GM12878 (cell line): ENCODE results near the gene BCAS4. TPM values are rescaled to one million over a fixed set of nuclear protein-coding genes. Genes with fewer than 3 reads are reported as not detected.

Experiments used
- CREM ChIP-seq: IDR thresholded peaks from 2 replicates; pipeline ENCODE4 v1.6.1; 2014; ENCODE audit warnings: antibody characterized with exemption, low read depth
- CUX1 ChIP-seq: IDR thresholded peaks from 2 replicates; pipeline ENCODE4 v1.6.1; 2012; ENCODE audit warnings: improper control_type of control experiment, low read depth, low read length; ENCODE audit not compliant: insufficient replicate concordance
- HDAC6 ChIP-seq: fragments of 200-600 bp; sonication (generic); IDR thresholded peaks from one replicate; pipeline ENCODE4 v1.8.0; 2017; ENCODE audit warnings: antibody characterized with exemption; ENCODE audit not compliant: unreplicated experiment
- MTA2 ChIP-seq: fragments of 450-650 bp; IDR thresholded peaks from 2 replicates; pipeline ENCODE4 v1.6.1; 2016; ENCODE audit warnings: low read depth, mild to moderate bottlenecking, moderate library complexity
- MTA3 ChIP-seq: IDR thresholded peaks from 2 replicates; pipeline ENCODE4 v1.6.1; 2012; ENCODE audit warnings: low read length, inconsistent platforms, borderline replicate concordance
- NFIC ChIP-seq: IDR thresholded peaks from 2 replicates; pipeline ENCODE4 v1.6.1; 2012; ENCODE audit warnings: low read depth, mild to moderate bottlenecking, inconsistent platforms, low read length, moderate library complexity
- NFXL1 ChIP-seq: fragments of 450-650 bp; IDR thresholded peaks from 2 replicates; pipeline ENCODE4 v1.6.1; 2017; ENCODE audit warnings: antibody characterized with exemption, mild to moderate bottlenecking, borderline replicate concordance
- NFYA ChIP-seq: IDR thresholded peaks from 2 replicates; pipeline ENCODE4 v1.6.1; 2011; ENCODE audit warnings: low read depth, mild to moderate bottlenecking, low read length, improper control_type of control experiment, borderline replicate concordance
- RAD51 ChIP-seq: fragments of 450-650 bp; IDR thresholded peaks from 2 replicates; pipeline ENCODE4 v1.6.1; 2016; ENCODE audit warnings: moderate library complexity, mild to moderate bottlenecking, inconsistent platforms
- RUNX3 ChIP-seq: IDR thresholded peaks from 2 replicates; pipeline ENCODE4 v1.6.1; 2012; ENCODE audit warnings: low read length, inconsistent platforms
- SIN3A ChIP-seq: IDR thresholded peaks from 2 replicates; pipeline ENCODE4 v1.6.1; 2012; ENCODE audit warnings: low read depth, low read length, improper control_type of control experiment
- SMC3 ChIP-seq: IDR thresholded peaks from 2 replicates; pipeline ENCODE4 v1.6.1; 2011; ENCODE audit warnings: low read length, improper control_type of control experiment, borderline replicate concordance
- SUZ12 ChIP-seq: fragments of 200-600 bp; sonication (generic); IDR thresholded peaks from one replicate; pipeline ENCODE4 v1.6.1; 2018; ENCODE audit warnings: antibody characterized with exemption, mild to moderate bottlenecking; ENCODE audit not compliant: unreplicated experiment
- TCF3 ChIP-seq: IDR thresholded peaks from 2 replicates; pipeline ENCODE4 v1.6.1; 2012; ENCODE audit warnings: low read depth, mild to moderate bottlenecking, low read length, borderline replicate concordance; ENCODE audit not compliant: insufficient read depth
- ZZZ3 ChIP-seq: IDR thresholded peaks from 2 replicates; pipeline ENCODE4 v1.6.1; 2011; ENCODE audit warnings: low read depth; ENCODE audit not compliant: control insufficient read depth, insufficient read length
- polyA plus RNA-seq, 11 experiments: library from polyadenylated mRNA; depleted of rRNA in 4 of 11; unstranded in 6 of 11; stranded (reverse) in 5 of 11; fragments of >200 nt; fragmentation: Nextera tagmentation in 4 of 11; fragmentation: Illumina TruSeq in 1 of 11; extraction: Ambion mirVana in 4 of 11; extraction: Trizol in 1 of 11; gene quantifications; 1 replicate in 1 of 11; 2 replicates in 10 of 11; pipeline versions ENCODE4 v1.2.1 to v1.2.3, GENCODE V29; 2011 to 2016; ENCODE audit warnings: inconsistent platforms in 2 of 11, missing spikeins in 2 of 11, low read depth in 1 of 11
- total RNA-seq, 4 experiments: library from RNA; depleted of rRNA in 3 of 4; stranded (reverse); fragments of >200 nt in 3 of 4; fragmentation: Illumina TruSeq in 1 of 4; extraction: Trizol in 1 of 4; gene quantifications; 2 replicates each; pipeline versions ENCODE4 v1.2.1 to v1.2.3, GENCODE V29; 2013 to 2021
- TF ChIP-seq, protein P1 (sequence below): fragments of 450-650 bp; IDR thresholded peaks from 2 replicates; pipeline ENCODE4 v1.6.1; 2016; ENCODE audit warnings: mild to moderate bottlenecking
- TF ChIP-seq, protein P2 (sequence below), 3 experiments: IDR thresholded peaks in 2 of 3; conservative IDR thresholded peaks in 1 of 3; 2 replicates each; pipeline ENCODE4 v1.5.1; 2011; ENCODE audit warnings: low read depth in 3 of 3, low read length in 3 of 3, mild to moderate bottlenecking in 3 of 3, control low read depth in 2 of 3, moderate library complexity in 2 of 3, inconsistent platforms in 1 of 3, mixed read lengths in 1 of 3; ENCODE audit not compliant: control insufficient read depth in 2 of 3, insufficient read depth in 1 of 3; ENCODE audit errors: extremely low read depth in 1 of 3
- TF ChIP-seq, protein P3 (sequence below): IDR thresholded peaks from 2 replicates; pipeline ENCODE4 v1.6.1; 2011; ENCODE audit warnings: borderline replicate concordance, low read depth, mild to moderate bottlenecking, moderate library complexity, mixed read lengths, low read length; ENCODE audit not compliant: insufficient read depth; ENCODE audit errors: extremely low read length
- TF ChIP-seq, protein P4 (sequence below): fragments of 450-650 bp; IDR thresholded peaks from 2 replicates; pipeline ENCODE4 v1.6.1; 2017; ENCODE audit warnings: low read depth, mild to moderate bottlenecking, moderate library complexity

Gene BCAS4
- total and polyA plus RNA-seq, 10 of the 15 experiments (the other 5 are each of a cell fraction or from before 2014, with no cell fraction given), result 14.8 to 214 (median 65.3) TPM

DNA sequence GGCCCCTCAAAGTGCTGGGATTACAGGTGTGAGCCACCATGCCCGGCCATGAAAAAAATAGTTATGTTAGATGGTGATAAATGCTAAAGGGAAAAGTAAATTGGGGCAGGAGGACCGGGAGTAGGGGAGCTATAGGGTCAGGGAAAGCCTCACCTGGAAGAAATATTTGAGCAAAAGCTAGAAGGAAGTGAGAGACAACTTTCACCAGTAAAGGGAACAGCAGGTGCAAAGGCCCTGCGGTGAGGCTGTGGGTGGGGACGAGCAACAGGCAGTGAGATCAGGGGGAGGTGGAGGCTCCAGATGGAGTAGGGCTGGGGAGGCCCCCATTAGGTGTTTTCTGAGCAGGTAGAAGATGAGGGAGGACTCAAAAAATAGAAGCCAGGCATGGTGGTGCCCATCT is 16.0 kb downstream of the BCAS4 start (continued):
- TF ChIP-seq SUZ12, result no peak
- TF ChIP-seq, protein P1, sequence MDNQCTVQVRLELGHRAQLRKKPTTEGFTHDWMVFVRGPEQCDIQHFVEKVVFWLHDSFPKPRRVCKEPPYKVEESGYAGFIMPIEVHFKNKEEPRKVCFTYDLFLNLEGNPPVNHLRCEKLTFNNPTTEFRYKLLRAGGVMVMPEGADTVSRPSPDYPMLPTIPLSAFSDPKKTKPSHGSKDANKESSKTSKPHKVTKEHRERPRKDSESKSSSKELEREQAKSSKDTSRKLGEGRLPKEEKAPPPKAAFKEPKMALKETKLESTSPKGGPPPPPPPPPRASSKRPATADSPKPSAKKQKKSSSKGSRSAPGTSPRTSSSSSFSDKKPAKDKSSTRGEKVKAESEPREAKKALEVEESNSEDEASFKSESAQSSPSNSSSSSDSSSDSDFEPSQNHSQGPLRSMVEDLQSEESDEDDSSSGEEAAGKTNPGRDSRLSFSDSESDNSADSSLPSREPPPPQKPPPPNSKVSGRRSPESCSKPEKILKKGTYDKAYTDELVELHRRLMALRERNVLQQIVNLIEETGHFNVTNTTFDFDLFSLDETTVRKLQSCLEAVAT, result no peak
- TF ChIP-seq, protein P2, sequence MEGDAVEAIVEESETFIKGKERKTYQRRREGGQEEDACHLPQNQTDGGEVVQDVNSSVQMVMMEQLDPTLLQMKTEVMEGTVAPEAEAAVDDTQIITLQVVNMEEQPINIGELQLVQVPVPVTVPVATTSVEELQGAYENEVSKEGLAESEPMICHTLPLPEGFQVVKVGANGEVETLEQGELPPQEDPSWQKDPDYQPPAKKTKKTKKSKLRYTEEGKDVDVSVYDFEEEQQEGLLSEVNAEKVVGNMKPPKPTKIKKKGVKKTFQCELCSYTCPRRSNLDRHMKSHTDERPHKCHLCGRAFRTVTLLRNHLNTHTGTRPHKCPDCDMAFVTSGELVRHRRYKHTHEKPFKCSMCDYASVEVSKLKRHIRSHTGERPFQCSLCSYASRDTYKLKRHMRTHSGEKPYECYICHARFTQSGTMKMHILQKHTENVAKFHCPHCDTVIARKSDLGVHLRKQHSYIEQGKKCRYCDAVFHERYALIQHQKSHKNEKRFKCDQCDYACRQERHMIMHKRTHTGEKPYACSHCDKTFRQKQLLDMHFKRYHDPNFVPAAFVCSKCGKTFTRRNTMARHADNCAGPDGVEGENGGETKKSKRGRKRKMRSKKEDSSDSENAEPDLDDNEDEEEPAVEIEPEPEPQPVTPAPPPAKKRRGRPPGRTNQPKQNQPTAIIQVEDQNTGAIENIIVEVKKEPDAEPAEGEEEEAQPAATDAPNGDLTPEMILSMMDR (IDR thresholded peaks at IDR 0.05 in 2 of 3, conservative IDR thresholded peaks at IDR 0.05 in 1 of 3; ENCODE audit: control insufficient read depth in 2 of 3, extremely low read depth in 1 of 3, insufficient read depth in 1 of 3, low read depth in 3 of 3, low read length in 3 of 3), result no peak
- peak; percentile 80; the same call in 1 of the 2 replicates for TF ChIP-seq TCF3
- TF ChIP-seq, protein P3, sequence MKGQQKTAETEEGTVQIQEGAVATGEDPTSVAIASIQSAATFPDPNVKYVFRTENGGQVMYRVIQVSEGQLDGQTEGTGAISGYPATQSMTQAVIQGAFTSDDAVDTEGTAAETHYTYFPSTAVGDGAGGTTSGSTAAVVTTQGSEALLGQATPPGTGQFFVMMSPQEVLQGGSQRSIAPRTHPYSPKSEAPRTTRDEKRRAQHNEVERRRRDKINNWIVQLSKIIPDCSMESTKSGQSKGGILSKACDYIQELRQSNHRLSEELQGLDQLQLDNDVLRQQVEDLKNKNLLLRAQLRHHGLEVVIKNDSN, result no peak
- TF ChIP-seq CREM, result peak; percentile 17; the same call in 1 of the 2 replicates
- TF ChIP-seq SIN3A, result no peak
- TF ChIP-seq RAD51, result no peak
- no peak; the same call in 1 of the 2 replicates for TF ChIP-seq NFXL1
- peak; percentile 75; the same call in 1 of the 2 replicates for TF ChIP-seq NFIC
- TF ChIP-seq, protein P4, sequence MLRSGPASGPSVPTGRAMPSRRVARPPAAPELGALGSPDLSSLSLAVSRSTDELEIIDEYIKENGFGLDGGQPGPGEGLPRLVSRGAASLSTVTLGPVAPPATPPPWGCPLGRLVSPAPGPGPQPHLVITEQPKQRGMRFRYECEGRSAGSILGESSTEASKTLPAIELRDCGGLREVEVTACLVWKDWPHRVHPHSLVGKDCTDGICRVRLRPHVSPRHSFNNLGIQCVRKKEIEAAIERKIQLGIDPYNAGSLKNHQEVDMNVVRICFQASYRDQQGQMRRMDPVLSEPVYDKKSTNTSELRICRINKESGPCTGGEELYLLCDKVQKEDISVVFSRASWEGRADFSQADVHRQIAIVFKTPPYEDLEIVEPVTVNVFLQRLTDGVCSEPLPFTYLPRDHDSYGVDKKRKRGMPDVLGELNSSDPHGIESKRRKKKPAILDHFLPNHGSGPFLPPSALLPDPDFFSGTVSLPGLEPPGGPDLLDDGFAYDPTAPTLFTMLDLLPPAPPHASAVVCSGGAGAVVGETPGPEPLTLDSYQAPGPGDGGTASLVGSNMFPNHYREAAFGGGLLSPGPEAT, result peak; percentile 66
- TF ChIP-seq MTA3, result 0 out of 2 replicates have a peak, but pooled peaks have one; percentile 53
- TF ChIP-seq NFYA, result no peak
- TF ChIP-seq MTA2, result peak; percentile 35; the same call in 1 of the 2 replicates
- TF ChIP-seq SMC3, result no peak
- no peak for TF ChIP-seq HDAC6
- no peak for TF ChIP-seq ZZZ3
- peak; percentile 91 for TF ChIP-seq RUNX3
- TF ChIP-seq CUX1, result no peak
